HCT116 (cell line): Measurements from ENCODE around the gene MTF2. TPM values are rescaled to one million over a fixed set of nuclear protein-coding genes. Genes with fewer than 3 reads are reported as not detected.

Experiments
- ATAC-seq: fragments of 200-7000 bp; cut with Tn5 transposase; 2 replicates; pipeline ENCODE4 v1.9.1; 2020; ENCODE audit warnings: mild to moderate bottlenecking, moderate library complexity
- BruUV-seq: library from RNA; stranded (reverse); fragments of 400-500 nt; replicated peaks from 2 replicates; lab custom pipeline; 2021; lab: Mats Ljungman, UMichigan
- CTCF ChIA-PET: fragments of 300-600 bp; sonication (Branson Sonifier 250); formaldehyde crosslinking; loops from one replicate; lab custom pipeline; 2021; ENCODE audit warnings: antibody characterized with exemption; lab: Charles Lee
- POLR2A ChIA-PET: fragments of 300-600, 350-600 bp; sonication (Branson Sonifier 250); formaldehyde crosslinking; loops from one replicate; lab custom pipeline; 2021; ENCODE audit warnings: antibody characterized with exemption; lab: Charles Lee
- RAD21 ChIA-PET, 2 experiments: fragments of 300-600 bp; sonication (Branson Sonifier 250); formaldehyde crosslinking; loops; one replicate each; lab custom pipeline; 2023; ENCODE audit warnings: low total read pairs in 2 of 2; ENCODE audit not compliant: uncharacterized antibody in 2 of 2, unreplicated experiment in 2 of 2, low non-redundant PET in 1 of 2; lab: Charles Lee
- DNase-seq: peaks from one replicate; pipeline ENCODE4 v3.0.0-alpha.2; 2010; ENCODE audit warnings: low read depth, low spot score
- H2AFZ ChIP-seq: fragments of 200-600 bp; shearing (Covaris generic), sonication (generic); 2 replicates; pipeline ENCODE4 v1.6.1; 2017; ENCODE audit warnings: low read depth, mixed run types, mixed read lengths, antibody characterized with exemption, low read length; ENCODE audit not compliant: poor library complexity, severe bottlenecking
- H3K27ac ChIP-seq: 2 replicates; pipeline ENCODE4 v1.5.1; 2012; ENCODE audit warnings: low read depth, low read length
- H3K27me3 ChIP-seq: fragments of 200-600 bp; sonication (generic); 2 replicates; pipeline ENCODE4 v1.6.1; 2016; ENCODE audit warnings: mixed run types, low read length, mixed read lengths; ENCODE audit not compliant: insufficient read depth
- H3K36me3 ChIP-seq, 2 experiments: fragments of 200-500 bp in 1 of 2; fragments of 200-600 bp in 1 of 2; sonication (Bioruptor generic) in 1 of 2; sonication (generic) in 1 of 2; 2 replicates each; pipeline versions ENCODE4 v1.5.1 to v1.6.1; 2014 to 2016; ENCODE audit warnings: low read length in 2 of 2, inconsistent platforms in 1 of 2, mixed read lengths in 1 of 2, mixed run types in 1 of 2; ENCODE audit not compliant: insufficient read depth in 2 of 2, control insufficient read depth in 1 of 2
- H3K4me1 ChIP-seq, 2 experiments: fragments of 200-600 bp in 1 of 2; sonication (generic) in 1 of 2; 2 replicates each; pipeline versions ENCODE4 v1.5.1 to v1.6.1; 2012 to 2017; ENCODE audit warnings: low read length in 2 of 2, inconsistent platforms in 1 of 2, mild to moderate bottlenecking in 1 of 2, mixed read lengths in 1 of 2, mixed run types in 1 of 2, moderate library complexity in 1 of 2; ENCODE audit not compliant: insufficient read depth in 2 of 2, control insufficient read depth in 1 of 2
- H3K4me2 ChIP-seq: fragments of 200-600 bp; sonication (generic); 2 replicates; pipeline ENCODE4 v1.6.1; 2017; ENCODE audit warnings: mixed run types, low read length, mixed read lengths
- H3K4me3 ChIP-seq, 2 experiments: fragments of 200-600 bp in 1 of 2; sonication (generic) in 1 of 2; replicated peaks in 1 of 2; 2 replicates each; pipeline ENCODE4 v1.5.1; 2011 to 2016; ENCODE audit warnings: low read length in 2 of 2, control low read depth in 1 of 2, low read depth in 1 of 2, mild to moderate bottlenecking in 1 of 2, mixed read lengths in 1 of 2, mixed run types in 1 of 2
- H3K79me2 ChIP-seq: fragments of 200-600 bp; sonication (generic); 2 replicates; pipeline ENCODE4 v1.6.1; 2017; ENCODE audit warnings: mild to moderate bottlenecking, mixed run types, low read length, moderate library complexity, mixed read lengths; ENCODE audit not compliant: insufficient read depth
- H3K9ac ChIP-seq: fragments of 200-600 bp; sonication (generic); 2 replicates; pipeline ENCODE4 v1.6.1; 2016; ENCODE audit warnings: low read length, mixed read lengths
- H3K9me2 ChIP-seq: fragments of 200-600 bp; sonication (generic), shearing (Covaris generic); 2 replicates; pipeline ENCODE4 v1.6.1; 2017; ENCODE audit warnings: mixed run types, mild to moderate bottlenecking, moderate library complexity; ENCODE audit not compliant: insufficient read depth
- H3K9me3 ChIP-seq, 2 experiments: fragments of 200-500 bp in 1 of 2; fragments of 200-600 bp in 1 of 2; sonication (Bioruptor generic) in 1 of 2; sonication (generic) in 1 of 2; 2 replicates each; pipeline ENCODE4 v1.6.1; 2014 to 2017; ENCODE audit warnings: low read length in 2 of 2, mixed read lengths in 2 of 2, inconsistent platforms in 1 of 2, low read depth in 1 of 2, mild to moderate bottlenecking in 1 of 2, mixed run types in 1 of 2, moderate library complexity in 1 of 2; ENCODE audit not compliant: control insufficient read depth in 1 of 2, insufficient read depth in 1 of 2
- H4K20me1 ChIP-seq: fragments of 200-600 bp; sonication (generic), shearing (Covaris generic); 2 replicates; pipeline ENCODE4 v1.6.1; 2017; ENCODE audit warnings: mixed run types, mild to moderate bottlenecking, moderate library complexity; ENCODE audit not compliant: insufficient read depth
- CBX3 ChIP-seq: IDR thresholded peaks from 2 replicates; pipeline ENCODE4 v1.6.1; 2012; ENCODE audit warnings: low read depth
- CEBPB ChIP-seq: IDR thresholded peaks from 2 replicates; pipeline ENCODE4 v1.6.1; 2012; ENCODE audit warnings: low read depth
- EGR1 ChIP-seq: IDR thresholded peaks from 2 replicates; pipeline ENCODE4 v1.6.1; 2012; ENCODE audit warnings: low read depth
- EZH2 ChIP-seq: fragments of 200-600 bp; sonication (generic); IDR thresholded peaks from 2 replicates; pipeline ENCODE4 v1.6.1; 2017; ENCODE audit warnings: antibody characterized with exemption, mixed run types
- EZH2phosphoT487 ChIP-seq: fragments of 200-600 bp; IDR thresholded peaks from 2 replicates; pipeline ENCODE4 v1.6.1; 2018; ENCODE audit warnings: antibody characterized with exemption, borderline replicate concordance
- FOSL1 ChIP-seq: IDR thresholded peaks from 2 replicates; pipeline ENCODE4 v1.6.1; 2012; ENCODE audit warnings: low read depth
- JUND ChIP-seq: IDR thresholded peaks from 2 replicates; pipeline ENCODE4 v1.6.1; 2012
- POLR2A ChIP-seq: IDR thresholded peaks from 2 replicates; pipeline ENCODE4 v1.7.0; 2011; ENCODE audit warnings: borderline replicate concordance; ENCODE audit not compliant: insufficient read depth, insufficient read length; ENCODE audit errors: extremely low read depth
- POLR2AphosphoS5 ChIP-seq: IDR thresholded peaks from 2 replicates; pipeline ENCODE4 v1.6.1; 2011; ENCODE audit warnings: mild to moderate bottlenecking, low read depth, low read length, moderate library complexity
- RAD21 ChIP-seq: IDR thresholded peaks from 2 replicates; pipeline ENCODE4 v1.6.1; 2012; ENCODE audit warnings: low read depth, mild to moderate bottlenecking
- SP1 ChIP-seq: IDR thresholded peaks from 2 replicates; pipeline ENCODE4 v1.6.1; 2012; ENCODE audit warnings: low read depth
- SRF ChIP-seq: IDR thresholded peaks from 2 replicates; pipeline ENCODE4 v1.6.1; 2012; ENCODE audit warnings: low read depth
- TCF7L2 ChIP-seq: IDR thresholded peaks from 2 replicates; pipeline ENCODE4 v1.7.0; 2011; ENCODE audit warnings: borderline replicate concordance, inconsistent platforms; ENCODE audit not compliant: insufficient read depth, insufficient read length; ENCODE audit errors: extremely low read depth
- YY1 ChIP-seq: IDR thresholded peaks from 2 replicates; pipeline ENCODE4 v1.6.1; 2011; ENCODE audit warnings: low read length, low read depth, moderate library complexity, mild to moderate bottlenecking; ENCODE audit not compliant: insufficient replicate concordance; ENCODE audit errors: extremely low read depth
- ZFX ChIP-seq: fragments of 450-650 bp; IDR thresholded peaks from 2 replicates; pipeline ENCODE4 v1.6.1; 2017
- ZNF274 ChIP-seq: fragments of 200-500 bp; sonication (Bioruptor generic); IDR thresholded peaks from 2 replicates; pipeline ENCODE4 v1.6.1; 2014; ENCODE audit warnings: mild to moderate bottlenecking, low read depth, low read length, inconsistent platforms
- intact Hi-C: fragments of 100-400 bp; cut with micrococcal nuclease; formaldehyde crosslinking; loops from 2 replicates; pipeline ENCODE4 v1.10.0; 2022
- total RNA-seq: library from RNA; stranded (reverse); gene quantifications from one replicate; pipeline ENCODE4 v1.2.1, GENCODE V29; 2021; ENCODE audit not compliant: unreplicated experiment
- TF ChIP-seq, protein P1 (sequence below), 3 experiments: fragments of 200-600 bp in 1 of 3; sonication (generic) in 1 of 3; IDR thresholded peaks in 2 of 3; conservative IDR thresholded peaks in 1 of 3; 2 replicates each; pipeline ENCODE4 v1.5.1; 2012 to 2017; ENCODE audit warnings: low read depth in 2 of 3, low read length in 2 of 3, antibody characterized with exemption in 1 of 3, borderline replicate concordance in 1 of 3, control low read depth in 1 of 3, mild to moderate bottlenecking in 1 of 3, mixed read lengths in 1 of 3, mixed run types in 1 of 3, moderate library complexity in 1 of 3; ENCODE audit not compliant: insufficient read depth in 1 of 3
- TF ChIP-seq, protein P2 (sequence below): IDR thresholded peaks from 2 replicates; pipeline ENCODE4 v1.6.1; 2011; ENCODE audit warnings: mild to moderate bottlenecking, low read length, moderate library complexity; ENCODE audit not compliant: insufficient replicate concordance; ENCODE audit errors: extremely low read depth

Gene MTF2
- total RNA-seq, 1 experiment from 2014 or later, result 45.5 TPM

DNA sequence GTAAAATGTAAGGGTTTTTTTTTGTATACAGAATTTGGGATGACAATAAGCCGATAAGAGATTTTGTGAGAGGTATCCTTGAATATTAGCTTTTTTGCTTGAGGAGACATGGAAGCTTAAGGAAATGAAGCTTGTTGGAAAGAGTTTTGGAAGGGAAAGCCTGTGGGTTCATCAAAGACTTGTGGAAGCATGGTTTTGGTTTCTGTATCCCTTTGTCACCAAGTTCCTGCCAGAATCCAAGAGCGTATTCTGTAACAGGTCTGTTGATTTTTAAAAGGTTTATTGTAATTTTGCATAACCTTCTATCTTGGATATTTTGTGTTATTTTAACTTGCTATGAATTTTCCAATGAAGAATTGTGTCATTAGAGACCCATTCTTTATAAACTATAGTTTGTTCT is 63.1 kb downstream of the MTF2 start:
- H3K4me2 ChIP-seq, result no peak overlapping the region
- TF ChIP-seq EZH2phosphoT487 (no peak), FOSL1 (no peak), YY1 (no peak), POLR2A (no peak), ZNF274 (no peak), EZH2 (no peak), RAD21 (no peak), CEBPB (no peak), SP1 (no peak), POLR2AphosphoS5 (no peak), CBX3 (no peak)
- no peak overlapping the region for H3K4me3 ChIP-seq
- CTCF ChIA-PET, result no interaction called here
- no peaks in the 10 kb centered on the region for H3K9me3 ChIP-seq
- no peak for ATAC-seq
- H3K9ac ChIP-seq, result no peak overlapping the region
- H3K36me3 ChIP-seq, result peaks cover 7 to 12% of the 10 kb centered on the region in 2 experiments; a peak in 3 of 4 replicates
- no peaks in the 10 kb centered on the region for H4K20me1 ChIP-seq
- H2AFZ ChIP-seq, result no peak overlapping the region
- no peaks in the 10 kb centered on the region for H3K9me2 ChIP-seq
- POLR2A ChIA-PET, result no interaction called here
- DNase-seq, result no peak
- H3K27me3 ChIP-seq, result no peaks in the 10 kb centered on the region
- BruUV-seq, result no TSS peak
- no peaks in the 10 kb centered on the region for H3K4me1 ChIP-seq
- RAD21 ChIA-PET, result no interaction called here
- intact Hi-C loops, result no loop called here
- 0 out of 2 replicates have a peak, but pooled peaks cover 6% of the 10 kb centered on the region for H3K79me2 ChIP-seq
- no peak overlapping the region for H3K27ac ChIP-seq

DNA sequence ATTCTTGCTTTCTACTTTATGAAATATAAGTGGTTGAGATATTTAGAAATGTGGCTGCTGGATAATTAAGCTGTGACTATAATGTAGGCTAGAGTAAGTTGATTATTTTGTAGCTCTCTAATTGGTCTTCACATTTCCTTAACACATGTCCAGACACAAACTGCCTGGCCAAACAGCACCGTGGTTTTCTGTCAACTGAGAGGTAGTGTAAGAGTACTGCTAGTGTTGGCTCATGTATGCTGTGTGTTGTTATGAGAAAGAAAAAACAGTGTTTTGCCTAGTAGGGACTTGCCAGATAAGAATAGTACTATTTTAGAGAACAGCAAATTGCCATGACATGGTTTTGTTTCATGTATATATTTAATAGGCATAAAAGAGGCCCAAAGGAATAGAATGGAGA is 64.1 kb downstream of the MTF2 start:
- no peak overlapping the region for H3K27ac ChIP-seq
- H3K79me2 ChIP-seq, result peaks cover 6% of the 10 kb centered on the region; the same call in 1 of the 2 replicates
- ChIA-PET POLR2A (no interaction called here), CTCF (no interaction called here), RAD21 (no interaction called here)
- ATAC-seq (no peak), DNase-seq (no peak)
- no peaks in the 10 kb centered on the region for H3K9me3 ChIP-seq
- no peaks in the 10 kb centered on the region for H4K20me1 ChIP-seq
- no peaks in the 10 kb centered on the region for H3K4me1 ChIP-seq
- no peak overlapping the region for H3K4me2 ChIP-seq
- no TSS peak for BruUV-seq
- no peak overlapping the region for H3K4me3 ChIP-seq
- H3K9me2 ChIP-seq, result no peaks in the 10 kb centered on the region
- H2AFZ ChIP-seq, result no peak overlapping the region
- H3K27me3 ChIP-seq, result no peaks in the 10 kb centered on the region
- no peak overlapping the region for H3K9ac ChIP-seq
- H3K36me3 ChIP-seq, result peaks cover 7 to 9% of the 10 kb centered on the region in 2 experiments
- intact Hi-C loops, result no loop called here
- TF ChIP-seq POLR2AphosphoS5 (no peak), POLR2A (no peak), CEBPB (no peak), EZH2 (no peak), SRF (no peak), YY1 (no peak), JUND (no peak), ZFX (no peak), TCF7L2 (no peak), SP1 (no peak), FOSL1 (no peak), EGR1 (no peak)
- TF ChIP-seq, protein P1, sequence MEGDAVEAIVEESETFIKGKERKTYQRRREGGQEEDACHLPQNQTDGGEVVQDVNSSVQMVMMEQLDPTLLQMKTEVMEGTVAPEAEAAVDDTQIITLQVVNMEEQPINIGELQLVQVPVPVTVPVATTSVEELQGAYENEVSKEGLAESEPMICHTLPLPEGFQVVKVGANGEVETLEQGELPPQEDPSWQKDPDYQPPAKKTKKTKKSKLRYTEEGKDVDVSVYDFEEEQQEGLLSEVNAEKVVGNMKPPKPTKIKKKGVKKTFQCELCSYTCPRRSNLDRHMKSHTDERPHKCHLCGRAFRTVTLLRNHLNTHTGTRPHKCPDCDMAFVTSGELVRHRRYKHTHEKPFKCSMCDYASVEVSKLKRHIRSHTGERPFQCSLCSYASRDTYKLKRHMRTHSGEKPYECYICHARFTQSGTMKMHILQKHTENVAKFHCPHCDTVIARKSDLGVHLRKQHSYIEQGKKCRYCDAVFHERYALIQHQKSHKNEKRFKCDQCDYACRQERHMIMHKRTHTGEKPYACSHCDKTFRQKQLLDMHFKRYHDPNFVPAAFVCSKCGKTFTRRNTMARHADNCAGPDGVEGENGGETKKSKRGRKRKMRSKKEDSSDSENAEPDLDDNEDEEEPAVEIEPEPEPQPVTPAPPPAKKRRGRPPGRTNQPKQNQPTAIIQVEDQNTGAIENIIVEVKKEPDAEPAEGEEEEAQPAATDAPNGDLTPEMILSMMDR (IDR thresholded peaks at IDR 0.05 in 2 of 3, conservative IDR thresholded peaks at IDR 0.05 in 1 of 3; ENCODE audit: borderline replicate concordance in 1 of 3, insufficient read depth in 1 of 3, low read depth in 2 of 3, low read length in 2 of 3), result no peak
- TF ChIP-seq, protein P2, sequence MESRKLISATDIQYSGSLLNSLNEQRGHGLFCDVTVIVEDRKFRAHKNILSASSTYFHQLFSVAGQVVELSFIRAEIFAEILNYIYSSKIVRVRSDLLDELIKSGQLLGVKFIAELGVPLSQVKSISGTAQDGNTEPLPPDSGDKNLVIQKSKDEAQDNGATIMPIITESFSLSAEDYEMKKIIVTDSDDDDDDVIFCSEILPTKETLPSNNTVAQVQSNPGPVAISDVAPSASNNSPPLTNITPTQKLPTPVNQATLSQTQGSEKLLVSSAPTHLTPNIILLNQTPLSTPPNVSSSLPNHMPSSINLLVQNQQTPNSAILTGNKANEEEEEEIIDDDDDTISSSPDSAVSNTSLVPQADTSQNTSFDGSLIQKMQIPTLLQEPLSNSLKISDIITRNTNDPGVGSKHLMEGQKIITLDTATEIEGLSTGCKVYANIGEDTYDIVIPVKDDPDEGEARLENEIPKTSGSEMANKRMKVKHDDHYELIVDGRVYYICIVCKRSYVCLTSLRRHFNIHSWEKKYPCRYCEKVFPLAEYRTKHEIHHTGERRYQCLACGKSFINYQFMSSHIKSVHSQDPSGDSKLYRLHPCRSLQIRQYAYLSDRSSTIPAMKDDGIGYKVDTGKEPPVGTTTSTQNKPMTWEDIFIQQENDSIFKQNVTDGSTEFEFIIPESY, result no peak
